Measurements from ENCODE around the gene GPSM1.

DNA sequence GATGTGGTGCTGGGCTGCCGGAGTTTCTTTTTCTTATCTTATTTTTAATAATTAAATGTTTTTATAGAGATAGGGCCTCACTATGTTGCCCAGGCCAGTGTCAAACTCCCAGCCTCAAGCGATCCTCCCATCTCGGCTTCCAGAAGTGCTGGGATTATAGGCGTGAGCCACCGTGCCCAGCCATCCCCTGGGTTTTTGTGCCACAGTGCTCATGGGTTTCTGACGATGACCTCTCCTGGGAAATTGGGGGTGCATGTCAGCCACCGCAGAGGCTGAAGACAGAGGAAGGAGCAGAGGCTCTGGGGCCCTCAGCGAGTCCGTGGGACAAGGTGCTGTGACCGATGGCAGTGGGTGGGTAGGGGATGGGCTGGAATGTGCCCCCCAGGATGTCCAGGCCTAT lies 14.4 kb downstream of the GPSM1 start:
- no peak for TF ChIP-seq CTCF (IDR thresholded peaks at IDR 0.05)
- no peak for TF ChIP-seq ZFX (IDR thresholded peaks at IDR 0.05; ENCODE audit: borderline replicate concordance)

All from 22Rv1 (cell line).